ENCODE data around the gene RALGPS1. TPM values are rescaled to one million over a fixed set of nuclear protein-coding genes. Genes with fewer than 3 reads are reported as not detected.
A peak's percentile ranks its signal among the peaks of the same experiment; 100 is the strongest.

The RALGPS1 gene
- total and polyA plus RNA-seq, 2 of the 13 experiments (the other 11 are each of a cell fraction or from before 2014, with no cell fraction given): 3.7 to 6.5 TPM

- no peak for TF ChIP-seq WIZ (CRISPR knock-in tag; IDR thresholded peaks at IDR 0.05)
- no peak for TF ChIP-seq ZNF282 (IDR thresholded peaks at IDR 0.05; ENCODE audit: partially characterized antibody)
- no peak for TF ChIP-seq ZNF225 (CRISPR knock-in tag; IDR thresholded peaks at IDR 0.05)
- peak; percentile 65; the same call in 1 of the 2 replicates for TF ChIP-seq HES4 (CRISPR knock-in tag; IDR thresholded peaks at IDR 0.05; ENCODE audit: borderline replicate concordance)
- no peak for TF ChIP-seq NFIB (CRISPR knock-in tag; IDR thresholded peaks at IDR 0.05; ENCODE audit: borderline replicate concordance)
- no peak; the same call in 1 of the 2 replicates for TF ChIP-seq ZNF574 (CRISPR knock-in tag; IDR thresholded peaks at IDR 0.05)
- TF ChIP-seq GATAD1 (CRISPR knock-in tag; IDR thresholded peaks at IDR 0.05): no peak
- no peak for TF ChIP-seq ZNF513 (CRISPR knock-in tag; conservative IDR thresholded peaks at IDR 0.05)
- TF ChIP-seq NFIC (IDR thresholded peaks at IDR 0.05; ENCODE audit: low read length): no peak
- no peak for TF ChIP-seq RNF219 (CRISPR knock-in tag; IDR thresholded peaks at IDR 0.05)
- no peak for TF ChIP-seq TERF1 (CRISPR knock-in tag; IDR thresholded peaks at IDR 0.05)
- no peak for TF ChIP-seq RBFOX2 (IDR thresholded peaks at IDR 0.05; ENCODE audit: low read depth, low read length)
- TF ChIP-seq NCOA1 (CRISPR knock-in tag; IDR thresholded peaks at IDR 0.05): no peak
- TF ChIP-seq THAP7 (CRISPR knock-in tag; IDR thresholded peaks at IDR 0.05): no peak
- no peak for TF ChIP-seq ZNF160 (CRISPR knock-in tag; IDR thresholded peaks at IDR 0.05)
- TF ChIP-seq SP4 (CRISPR knock-in tag; IDR thresholded peaks at IDR 0.05): peak; percentile 69
- no peak for TF ChIP-seq HMG20B (CRISPR knock-in tag; conservative IDR thresholded peaks at IDR 0.05)
- 0 out of 2 replicates have a peak, but pooled peaks have one; percentile 31 for TF ChIP-seq ZNF83 (CRISPR knock-in tag; IDR thresholded peaks at IDR 0.05; ENCODE audit: borderline replicate concordance)
- no peak for TF ChIP-seq ZNF629 (CRISPR knock-in tag; conservative IDR thresholded peaks at IDR 0.05)
- TF ChIP-seq GABPB1 (CRISPR knock-in tag; IDR thresholded peaks at IDR 0.05): peak; percentile 50; the same call in 1 of the 2 replicates
- no peak for TF ChIP-seq SMAD9 (CRISPR knock-in tag; IDR thresholded peaks at IDR 0.05)
Measured at GRCh38 chr9:127224883-127225739, 310.5 kb downstream of the RALGPS1 start (continued).

Data from HepG2 (cell line).